Measurements from ENCODE around the gene ACTRT2.

Gene ACTRT2

DNA sequence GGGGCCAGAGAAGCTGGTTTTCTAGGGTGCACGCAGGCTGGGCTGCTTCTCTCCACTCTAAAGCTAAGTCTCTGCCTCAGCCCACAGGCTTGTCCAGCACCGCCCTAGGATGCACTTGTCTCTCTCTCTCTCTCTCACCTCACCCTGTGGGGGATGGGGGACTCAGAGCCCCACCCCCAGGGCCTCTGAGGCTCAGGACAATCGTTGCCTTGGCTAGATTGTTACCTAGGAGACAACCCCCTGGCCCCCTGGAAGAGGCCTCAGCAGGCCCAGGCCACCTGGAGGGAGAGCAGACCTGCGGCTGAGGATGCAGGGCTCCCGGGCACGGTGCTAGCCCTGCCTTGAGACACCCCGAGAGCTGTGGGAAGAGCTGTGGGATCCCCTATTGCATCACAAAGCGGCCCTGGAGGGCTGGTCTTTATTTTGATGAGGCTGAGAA is at the start of gene ACTRT2:
ACTRT2 (plus strand) TSS at position 235 of the 439 bp plus-strand sequence. CDS start 220 bp downstream, outside the sequence.
- DNase-seq = no peak

DNA sequence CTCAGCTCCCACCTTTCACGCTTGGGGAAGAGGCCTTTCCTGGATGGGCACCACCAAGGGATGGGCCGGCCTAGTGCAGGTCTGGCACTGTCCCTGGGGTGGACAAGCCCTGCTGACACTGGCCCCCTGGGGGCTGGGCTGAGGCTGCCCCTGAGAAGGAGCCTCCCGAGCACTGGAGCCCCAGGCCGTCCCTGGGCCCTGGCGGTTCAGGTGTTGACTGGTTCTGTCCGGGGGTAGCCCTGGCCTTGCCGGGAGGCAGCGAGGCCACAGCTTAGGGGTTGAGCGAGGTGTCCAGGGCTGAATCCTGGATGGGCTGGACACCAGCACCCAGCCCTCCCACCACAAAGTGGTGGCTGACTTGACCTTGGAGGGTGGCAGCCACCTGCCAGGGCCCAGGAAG is 49.7 kb upstream of the ACTRT2 start:
- DNase-seq = no peak

DNA sequence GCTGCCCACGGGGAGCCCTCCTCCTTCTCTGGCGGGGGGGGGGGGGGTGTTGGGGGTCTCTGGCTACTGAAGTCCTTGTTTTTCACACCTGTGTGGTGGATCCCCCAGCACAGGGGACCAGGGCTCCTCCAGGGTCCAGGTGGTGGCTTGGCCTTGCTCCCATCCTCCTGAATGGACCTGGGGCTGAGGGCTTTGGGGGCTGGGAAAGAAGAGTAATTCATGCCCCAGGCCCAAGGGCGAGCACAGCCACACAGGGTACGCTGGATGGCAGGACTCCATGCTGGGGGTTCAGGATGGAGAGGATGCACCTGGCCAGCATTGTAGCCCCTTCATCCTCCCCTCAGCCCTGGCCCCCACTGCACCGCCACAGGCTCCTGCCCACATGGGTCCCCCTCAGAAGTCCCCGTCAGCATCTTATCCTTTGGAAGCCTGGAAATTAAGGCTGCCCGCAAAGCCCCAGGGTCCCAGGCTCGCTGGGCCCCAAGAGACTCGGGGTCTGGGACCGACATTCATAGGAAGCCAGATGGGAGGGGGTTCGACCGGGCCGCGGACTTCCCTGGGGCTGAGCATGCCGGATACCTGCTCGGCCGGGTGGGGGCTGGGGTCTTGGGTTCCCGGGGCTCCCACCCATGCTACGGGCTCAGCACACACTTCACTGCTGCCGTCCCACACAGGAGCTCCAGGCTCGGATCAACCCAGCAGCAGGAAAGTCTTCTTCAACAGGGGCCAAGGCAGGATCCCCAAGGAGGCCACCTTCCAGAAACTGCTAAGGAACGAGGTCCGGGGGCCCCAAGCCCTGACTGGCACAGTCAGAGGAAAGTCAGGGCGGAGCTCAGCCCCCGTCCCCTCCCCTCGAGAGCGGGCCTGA is 49.0 kb upstream of the ACTRT2 start:
- DNase-seq = no peak

DNA sequence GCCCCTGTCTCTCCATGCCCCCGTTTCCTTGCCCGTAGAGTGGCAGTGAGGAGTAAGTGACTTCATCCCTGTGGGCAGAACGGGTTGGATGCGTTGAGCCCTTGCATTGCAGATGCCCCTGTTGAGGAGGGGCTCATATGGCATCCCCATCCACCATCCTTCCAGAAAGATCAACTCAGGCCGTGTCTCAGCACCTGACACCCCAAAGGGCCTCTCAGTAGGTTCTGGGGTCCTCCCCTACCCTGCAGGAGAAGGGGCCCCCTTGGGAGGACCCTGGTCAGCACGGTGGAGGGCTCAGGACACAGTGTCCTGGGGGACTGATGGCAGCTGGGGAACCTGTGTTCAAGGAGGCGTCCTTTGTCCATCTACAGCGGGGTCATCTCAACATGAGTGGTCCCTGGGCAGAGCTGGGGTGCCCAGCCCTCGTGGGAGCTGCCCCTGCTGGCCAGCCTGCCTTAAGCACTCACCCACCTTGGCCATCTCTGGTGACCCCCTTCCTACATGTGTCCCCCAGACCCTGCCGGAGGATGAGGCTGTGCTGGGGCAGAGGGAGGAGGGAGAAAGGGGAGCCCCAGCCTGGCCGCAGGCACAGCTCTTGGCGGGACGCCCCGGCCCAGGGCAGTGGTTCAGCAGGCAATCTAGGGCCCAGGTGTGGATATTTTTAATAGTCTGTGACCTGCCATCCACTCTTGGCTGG is 48.2 kb upstream of the ACTRT2 start:
- DNase-seq = no peak

DNA sequence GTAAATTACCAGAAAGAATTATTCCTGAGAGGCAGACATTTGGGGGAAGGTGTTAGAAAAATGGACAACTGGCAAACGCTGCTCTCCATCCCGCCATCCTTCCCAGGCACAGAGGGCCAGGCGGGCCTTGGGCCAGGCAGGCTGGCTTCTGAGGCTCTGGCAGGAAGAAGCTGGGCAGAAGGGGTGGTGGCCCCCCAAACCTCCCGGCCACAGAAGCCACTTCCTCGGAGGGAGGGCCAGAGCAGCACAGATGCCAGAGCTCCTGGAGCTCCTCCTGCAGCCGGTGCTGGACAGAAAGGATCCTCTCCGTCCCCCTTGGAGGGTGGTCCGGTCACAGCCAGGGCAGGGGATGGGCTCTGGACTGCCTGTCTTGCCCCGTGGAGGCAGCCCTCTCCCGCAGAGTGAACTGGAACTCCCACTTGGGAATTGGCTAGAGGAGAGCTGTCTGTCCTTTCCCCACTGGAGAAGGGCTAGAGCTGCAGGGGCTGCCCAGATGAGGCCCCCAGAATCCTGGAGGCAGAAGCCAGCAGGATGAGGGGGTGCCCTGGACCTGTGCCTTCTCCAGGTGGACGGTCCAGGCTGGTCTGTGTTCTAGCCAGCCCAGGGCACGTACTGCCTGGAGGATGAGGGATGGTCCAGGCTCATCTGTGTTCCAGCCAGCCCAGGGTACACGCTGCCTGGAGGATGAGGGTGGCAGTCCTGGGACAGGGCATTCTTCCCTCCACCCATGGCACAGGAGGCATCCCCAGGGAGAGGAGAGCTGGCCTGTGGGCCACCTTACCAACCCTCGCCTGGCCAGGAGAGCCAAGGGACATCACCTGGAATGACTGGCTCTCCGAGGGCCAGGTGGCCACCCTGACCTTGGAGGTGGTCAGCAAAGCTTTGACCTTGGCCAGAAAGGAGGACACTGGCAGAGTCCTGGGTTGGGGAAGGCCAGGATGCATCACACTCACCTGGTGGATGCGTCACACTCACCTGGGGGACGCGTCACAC is 47.4 kb upstream of the ACTRT2 start:
- DNase-seq = no peak

DNA sequence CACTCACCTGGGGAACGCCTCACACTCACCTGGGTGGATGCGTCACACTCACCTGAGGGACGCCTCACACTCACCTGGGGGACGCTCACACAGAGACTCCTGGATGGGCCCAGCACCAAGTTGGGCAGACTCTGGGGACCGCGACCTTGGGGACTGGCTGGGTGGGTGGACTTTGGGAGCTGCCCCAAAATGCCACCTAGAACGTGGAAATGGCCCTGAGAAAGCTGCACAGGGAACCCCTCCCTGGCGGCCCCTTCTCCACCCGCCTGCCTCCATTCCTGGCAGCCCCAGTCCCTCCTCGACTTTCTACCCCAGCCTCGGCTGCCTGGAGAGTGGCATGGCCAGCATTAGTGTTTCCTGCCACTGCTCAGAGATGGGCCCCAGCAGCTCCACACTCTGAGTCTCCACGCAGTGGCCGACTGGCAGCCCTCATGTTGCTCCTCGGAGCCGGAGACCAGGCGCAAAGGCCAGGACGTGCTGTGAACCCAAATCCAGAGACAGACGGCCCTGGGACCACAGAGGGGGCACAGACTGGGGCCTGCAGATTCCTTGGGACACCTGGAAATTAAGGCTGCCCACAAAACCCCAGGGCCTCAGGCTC is 46.5 kb upstream of the ACTRT2 start:
- DNase-seq = no peak

DNA sequence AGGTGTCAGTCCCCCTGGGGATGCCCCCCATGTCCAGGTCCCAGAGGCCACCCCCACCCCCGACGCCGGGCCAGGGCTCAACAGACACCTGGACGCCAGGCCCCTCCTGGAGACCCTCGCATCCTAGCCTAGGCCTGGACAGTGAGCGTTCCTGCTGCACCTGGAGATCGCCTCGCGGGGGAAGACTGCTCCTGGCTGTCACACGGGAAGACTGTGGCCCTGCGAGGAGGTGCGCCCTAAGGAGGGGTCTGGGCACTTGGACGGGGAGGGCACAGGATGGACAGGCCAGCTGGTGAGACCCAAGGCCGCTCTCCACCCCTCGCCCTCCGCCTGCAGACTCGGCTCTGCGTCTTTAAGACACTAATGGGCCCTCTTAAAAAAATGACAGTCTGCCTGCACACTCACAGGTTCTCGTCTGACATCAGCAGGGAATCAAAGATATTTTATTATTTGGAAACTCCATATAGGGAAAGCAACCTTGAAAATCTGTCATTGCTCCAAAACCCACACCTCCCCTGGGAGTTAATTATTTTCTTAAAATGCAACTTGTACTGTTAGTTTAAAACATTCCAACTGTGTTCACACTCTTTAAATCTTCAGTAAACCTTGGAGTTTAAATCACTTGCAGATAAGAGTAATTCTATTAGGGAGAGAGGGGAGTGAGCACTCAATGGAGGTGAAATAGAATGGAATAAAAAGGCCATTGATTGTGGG is 45.6 kb upstream of the ACTRT2 start:
- DNase-seq = no peak

DNA sequence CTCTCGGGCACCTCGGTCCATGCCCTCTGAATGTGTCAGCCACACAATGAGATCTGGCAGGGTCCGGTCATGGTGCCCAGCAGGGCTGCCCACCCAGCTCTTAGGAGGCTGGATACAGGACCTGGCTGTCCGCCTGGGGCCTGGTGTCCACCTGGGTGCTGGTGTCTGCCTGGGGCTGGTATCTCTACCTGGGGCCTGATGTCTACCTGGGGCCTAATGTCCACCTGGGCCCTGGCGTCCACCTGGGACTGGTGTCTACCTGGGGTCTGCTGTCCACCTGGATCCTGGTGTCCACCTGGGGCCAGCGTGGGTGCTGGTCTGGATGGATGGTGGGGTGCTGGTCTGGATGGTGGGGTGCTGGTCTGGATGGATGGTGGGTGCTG is 45.1 kb upstream of the ACTRT2 start:
- no peak for DNase-seq

DNA sequence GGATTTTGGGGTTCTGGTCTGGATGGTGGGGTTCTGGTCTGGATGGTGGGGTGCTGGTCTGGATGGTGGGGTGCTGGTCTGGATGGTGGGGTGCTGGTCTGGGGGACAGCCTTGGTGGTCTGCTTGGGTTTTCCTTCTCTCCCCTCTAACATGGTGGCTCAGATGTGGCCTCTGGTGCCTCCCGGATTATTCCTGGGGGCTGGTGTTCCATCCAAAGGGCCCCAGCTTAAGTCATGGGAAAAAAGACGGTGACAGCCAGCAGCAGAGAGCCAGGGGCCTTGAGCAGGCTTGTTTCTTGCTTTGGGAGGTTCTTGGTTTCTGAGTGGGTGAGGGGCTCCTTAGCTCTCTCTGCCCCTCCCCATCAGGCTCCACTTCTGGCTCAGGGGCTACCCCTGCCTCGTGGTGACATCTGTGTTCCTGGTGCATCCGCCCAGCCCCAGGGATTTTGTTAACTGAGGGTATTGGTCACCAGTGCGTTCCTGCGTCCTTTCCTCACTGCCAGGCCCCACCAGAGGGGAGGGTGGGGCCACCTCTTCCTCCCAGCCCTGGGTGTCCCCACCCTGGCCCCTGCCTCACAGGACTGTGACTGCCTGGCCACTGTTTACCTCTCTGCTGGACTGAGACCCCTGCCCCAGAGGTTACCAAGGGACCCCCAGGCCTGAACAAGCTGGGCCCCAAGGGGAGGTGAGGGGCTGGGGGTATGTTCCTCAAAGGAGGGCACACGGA is 43.2 kb upstream of the ACTRT2 start:
- DNase-seq = no peak

DNA sequence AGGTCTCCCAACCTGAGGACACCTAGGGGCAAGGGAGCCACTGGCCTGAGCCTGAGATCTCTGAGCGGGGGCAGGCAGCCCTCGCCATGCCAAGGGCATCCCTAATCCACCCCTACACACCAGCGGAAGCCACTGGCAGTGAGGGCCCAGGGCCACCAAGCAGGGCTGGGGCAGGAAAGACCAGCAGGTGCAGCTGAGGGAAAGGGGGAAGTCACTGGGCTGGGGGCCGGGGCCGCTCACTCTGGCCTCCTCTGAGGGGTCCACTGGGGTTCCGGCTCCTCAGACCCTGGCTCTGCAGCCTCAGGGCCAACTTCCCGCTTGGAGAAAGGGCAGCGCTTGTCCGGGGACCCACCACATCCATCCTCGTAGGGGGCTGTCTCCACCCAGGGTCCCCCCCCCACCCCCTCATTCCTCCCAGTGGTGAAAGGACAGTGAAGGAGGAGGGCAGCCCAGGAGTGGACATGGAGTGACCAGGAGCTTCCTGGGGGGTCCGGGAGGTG is 42.5 kb upstream of the ACTRT2 start:
- DNase-seq = no peak

DNA sequence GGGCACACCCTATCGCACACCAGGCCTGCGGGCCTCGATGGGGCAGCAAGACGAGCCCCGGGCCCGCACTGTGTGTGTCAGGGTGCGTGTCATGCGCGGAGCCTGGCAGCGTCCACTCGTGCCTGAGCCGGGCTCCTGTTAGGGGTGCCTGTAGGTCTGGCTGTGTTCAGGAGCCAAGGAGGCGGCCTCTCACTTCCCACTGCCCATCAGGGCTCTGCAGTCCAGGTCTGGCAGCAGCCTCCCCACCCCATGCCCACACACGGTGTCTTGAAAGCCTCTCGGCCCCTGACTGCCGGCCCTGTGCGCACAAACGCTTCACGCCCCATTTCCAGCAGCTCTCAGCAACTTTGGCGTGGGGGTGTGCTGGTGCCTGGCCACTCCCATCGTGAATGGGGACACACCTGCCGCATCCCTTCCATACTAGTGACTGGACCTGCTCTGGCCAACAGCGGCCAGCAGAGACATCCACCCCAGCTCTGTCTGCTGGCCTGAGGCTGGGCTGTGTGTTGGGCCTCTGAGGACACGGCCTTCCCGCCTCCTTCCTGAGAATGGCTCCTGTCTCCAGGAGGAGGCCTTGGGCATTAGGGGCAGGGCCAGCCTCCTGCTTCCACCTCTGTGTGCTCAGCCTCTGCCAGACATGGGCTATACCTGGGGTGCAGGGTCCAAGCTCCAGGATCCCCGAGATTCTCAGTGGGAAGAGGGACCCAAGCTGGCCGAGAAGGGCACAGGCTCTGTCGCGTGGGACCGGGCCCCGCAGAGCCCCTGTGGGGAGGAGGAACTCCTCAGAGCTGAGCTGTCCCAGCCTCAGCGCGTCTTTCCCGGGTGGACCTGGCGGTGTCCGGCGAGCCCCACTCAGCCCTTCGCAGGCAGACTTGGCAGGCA is 41.8 kb upstream of the ACTRT2 start:
- DNase-seq = no peak

DNA sequence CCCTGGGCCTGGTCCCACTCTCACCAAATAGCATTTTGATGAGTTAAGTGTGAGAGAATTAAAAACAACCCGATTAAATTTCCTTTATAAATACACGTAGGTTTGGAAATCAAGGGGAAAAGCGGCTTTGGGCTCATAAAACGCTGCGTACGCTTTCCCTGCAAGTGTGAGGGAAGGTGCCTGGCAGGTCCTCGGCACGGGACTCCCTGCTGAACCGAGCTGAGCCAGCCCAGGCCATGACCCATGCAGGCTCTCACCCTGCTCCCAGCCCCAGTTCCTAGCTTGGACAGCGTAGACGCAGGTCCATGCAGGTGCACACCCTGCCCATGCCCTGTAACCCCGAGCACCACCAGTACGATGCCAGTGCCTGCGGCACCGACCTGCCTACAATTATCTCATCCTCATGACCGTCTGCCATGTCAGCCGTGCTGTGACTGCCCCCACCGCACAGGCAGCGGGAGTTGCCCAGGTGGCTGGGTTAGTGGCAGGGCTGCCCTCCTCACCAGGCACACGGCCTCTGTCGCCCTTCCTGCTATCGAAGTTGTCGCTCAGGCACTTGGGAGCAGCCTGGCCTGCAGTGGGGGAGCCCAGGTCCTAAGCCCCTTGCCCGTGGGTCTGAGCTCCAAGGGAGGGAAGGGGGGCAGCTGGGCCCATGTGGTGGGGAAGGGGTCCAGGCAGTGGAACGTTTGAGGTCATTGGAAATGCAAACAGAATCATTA is 41.0 kb upstream of the ACTRT2 start:
- DNase-seq = no peak

DNA sequence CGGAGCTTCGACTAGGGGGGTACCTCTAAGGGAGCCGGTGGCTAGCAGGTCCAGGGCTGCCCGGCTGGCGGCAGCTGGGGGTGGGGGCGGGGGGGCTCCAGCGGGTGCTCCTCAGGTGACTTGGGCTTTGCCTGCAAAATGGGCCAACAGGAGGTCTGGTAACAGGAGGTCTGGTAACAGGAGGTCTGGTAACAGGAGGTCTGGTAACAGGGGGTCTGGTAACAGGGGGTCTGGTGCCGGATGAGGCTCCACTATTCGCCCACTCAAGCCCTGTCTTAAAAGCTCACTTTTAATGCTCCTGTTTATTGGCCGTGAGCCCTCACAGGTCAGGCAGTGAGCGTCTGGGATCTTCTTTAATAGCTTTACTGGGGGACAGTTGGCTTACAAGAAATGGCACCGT is 40.4 kb upstream of the ACTRT2 start:
- no peak for DNase-seq

DNA sequence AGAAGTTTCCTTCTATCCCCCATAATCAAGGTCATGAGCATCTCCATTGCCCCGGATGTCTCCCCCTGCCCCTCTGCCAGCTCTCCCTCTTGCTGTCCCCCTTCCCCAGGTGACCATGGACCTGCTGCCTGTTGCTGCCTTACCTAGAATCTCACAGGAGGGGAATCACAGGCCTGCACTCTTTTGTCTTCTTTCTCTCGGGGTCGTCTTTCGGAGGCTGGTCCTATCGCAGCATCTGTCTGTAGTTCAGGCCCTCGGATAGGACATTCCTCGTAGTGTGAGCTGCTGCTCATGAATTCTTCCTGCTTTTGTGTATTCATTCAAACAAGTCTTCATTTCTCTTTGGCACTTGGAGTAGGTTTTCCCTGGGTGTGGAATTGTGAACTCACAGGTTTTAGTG is 39.9 kb upstream of the ACTRT2 start:
- no peak for DNase-seq

DNA sequence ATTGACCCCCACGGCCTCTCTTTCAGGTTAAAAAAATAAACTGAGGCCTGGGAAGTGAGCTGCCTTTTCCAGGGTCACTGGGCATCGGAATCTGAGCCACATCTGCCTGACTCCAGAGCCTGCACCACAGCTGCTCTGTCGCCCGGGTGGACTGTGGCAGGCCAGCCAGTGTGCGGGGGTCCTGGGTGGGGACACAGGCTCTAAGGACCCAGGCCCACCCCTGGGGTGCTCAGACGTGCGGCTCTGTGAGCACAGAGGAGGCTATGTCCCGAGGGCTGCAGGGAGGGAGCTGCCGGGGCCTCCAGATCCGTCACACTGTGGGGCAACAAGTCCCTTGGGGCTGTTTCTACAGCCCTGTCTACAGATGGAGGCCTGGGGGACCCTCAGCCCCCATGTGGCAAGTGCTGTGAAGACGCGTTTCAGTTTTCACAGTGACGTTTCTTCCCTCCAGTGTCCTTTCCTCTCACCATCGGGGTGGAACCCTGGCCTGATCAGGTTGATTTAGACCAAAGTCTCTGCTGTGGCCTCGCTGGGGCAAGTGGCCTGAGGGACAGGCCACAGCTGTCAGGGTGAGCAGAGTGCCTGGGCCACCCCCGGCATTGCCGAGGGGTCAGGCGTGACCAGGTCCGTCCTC is 39.2 kb upstream of the ACTRT2 start:
- no peak for DNase-seq

DNA sequence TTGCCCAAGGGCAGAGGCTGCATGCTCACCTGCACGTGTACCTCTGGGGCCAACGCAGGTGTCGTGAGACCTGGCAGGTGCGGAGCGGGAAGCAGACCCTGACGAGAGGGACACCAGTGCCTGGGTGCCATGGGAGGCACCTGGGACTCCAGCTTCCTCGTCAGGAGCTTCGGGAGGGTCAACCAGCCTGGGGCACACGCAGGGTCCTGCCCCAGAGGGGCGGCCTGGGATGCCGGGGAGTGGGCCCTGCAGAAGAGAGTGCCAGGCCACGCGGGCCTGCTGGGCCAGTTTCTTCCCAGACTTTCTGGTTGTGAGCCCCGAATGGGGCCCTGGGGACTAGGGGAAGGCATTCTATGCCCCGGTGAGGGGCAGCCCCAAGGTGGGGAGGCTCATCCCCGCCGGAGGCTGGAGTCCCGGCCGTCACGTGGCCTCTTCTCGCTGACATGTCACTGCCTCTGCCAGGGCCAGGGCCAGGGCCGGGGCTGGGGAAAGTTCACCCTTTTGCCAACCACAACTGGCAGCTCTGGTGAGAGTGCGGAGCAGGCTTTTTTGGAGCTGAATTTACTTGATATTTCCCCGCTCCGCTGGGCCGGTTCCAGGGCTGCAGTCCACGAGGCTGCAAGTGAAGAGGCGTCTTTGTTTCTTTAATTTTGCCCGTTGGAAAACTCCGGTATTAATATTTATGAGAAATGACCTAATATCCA is 38.5 kb upstream of the ACTRT2 start:
- peak in 40 of 51 donors; percentile 26 to 87 (median 59) for DNase-seq

DNA sequence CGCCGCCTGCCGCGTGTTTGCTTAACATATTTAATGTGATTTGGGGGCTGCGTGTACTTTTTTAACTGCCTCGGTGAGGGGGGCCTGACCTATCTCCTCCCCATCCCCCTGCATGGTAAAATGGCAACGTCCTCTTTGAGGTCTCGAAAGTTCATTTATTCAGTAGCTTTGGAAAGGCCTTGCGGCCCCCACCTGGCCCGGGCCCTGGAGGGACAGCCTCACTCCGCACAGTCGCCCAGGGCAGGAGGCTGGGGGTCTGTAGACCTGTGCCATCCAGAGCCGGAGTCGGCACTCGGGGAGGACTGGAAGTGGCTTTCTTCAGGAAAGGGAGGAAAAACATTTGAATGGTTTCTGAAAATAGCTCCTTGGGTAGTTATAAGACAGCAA is 38.0 kb upstream of the ACTRT2 start:
- peak in 1 of 51 donors; percentile 60 for DNase-seq
